ENCODE data around the gene ZC3H4.
"Not testable (repeated sequence)": the region's sequence is repeated elsewhere in the genome, so short reads cannot be mapped to it uniquely, and the experiment has no call there.

- TF ChIP-seq JUN (IDR thresholded peaks at IDR 0.05; ENCODE audit: borderline replicate concordance, insufficient read depth, insufficient read length, low read depth); CTCF (IDR thresholded peaks at IDR 0.05; ENCODE audit: extremely low read depth in 1 of 2, insufficient read depth in 1 of 2, low read depth in 1 of 2, low read length in 2 of 2); EZH2 (IDR thresholded peaks at IDR 0.05; ENCODE audit: borderline replicate concordance, low read depth, low read length, severe bottlenecking); POLR2AphosphoS5 (IDR thresholded peaks at IDR 0.05; ENCODE audit: insufficient read depth, low read depth, low read length); MYC (IDR thresholded peaks at IDR 0.05; ENCODE audit: low read depth, low read length); POLR2A (IDR thresholded peaks at IDR 0.05; ENCODE audit: low read depth, low read length): not testable (repeated sequence)
Measured at GRCh38 chr19:47050562-47050961, 63.0 kb downstream of the ZC3H4 start.
